Transverse colon (tissue), 3 donors: ENCODE data around the gene TDRD3.

ENCODE experiments used
- CTCF ChIP-seq, 5 experiments: fragments of 200-600 bp in 3 of 5; fragments of 450-650 bp in 2 of 5; sonication (generic) in 3 of 5; IDR thresholded peaks; 1 replicate in 2 of 5; 2 replicates in 3 of 5; pipeline ENCODE4 v1.5.1; 2016 to 2017; ENCODE audit warnings: antibody characterized with exemption in 5 of 5, inconsistent platforms in 3 of 5, mild to moderate bottlenecking in 2 of 5, moderate library complexity in 1 of 5
- POLR2A ChIP-seq: fragments of 450-650 bp; IDR thresholded peaks from one replicate; pipeline ENCODE4 v1.6.1; 2016; ENCODE audit warnings: antibody characterized with exemption, mild to moderate bottlenecking, moderate library complexity

- TF ChIP-seq POLR2A (no peak), CTCF (IDR thresholded peaks at IDR 0.05) (no peak)
These were observed 24.9 kb upstream of the TDRD3 start for GRCh38 chr13:60372141-60372540.
